HCT116 (cell line): ENCODE data around the gene LINS1. TPM values are rescaled to one million over a fixed set of nuclear protein-coding genes. Genes with fewer than 3 reads are reported as not detected.

Experiments
- ATAC-seq: fragments of 200-7000 bp; cut with Tn5 transposase; 2 replicates; pipeline ENCODE4 v1.9.1; 2020; ENCODE audit warnings: mild to moderate bottlenecking, moderate library complexity
- BruUV-seq: library from RNA; stranded (reverse); fragments of 400-500 nt; replicated peaks from 2 replicates; lab custom pipeline; 2021; lab: Mats Ljungman, UMichigan
- CTCF ChIA-PET: fragments of 300-600 bp; sonication (Branson Sonifier 250); formaldehyde crosslinking; loops from one replicate; lab custom pipeline; 2021; ENCODE audit warnings: antibody characterized with exemption; lab: Charles Lee
- POLR2A ChIA-PET: fragments of 300-600, 350-600 bp; sonication (Branson Sonifier 250); formaldehyde crosslinking; loops from one replicate; lab custom pipeline; 2021; ENCODE audit warnings: antibody characterized with exemption; lab: Charles Lee
- RAD21 ChIA-PET, 2 experiments: fragments of 300-600 bp; sonication (Branson Sonifier 250); formaldehyde crosslinking; loops; one replicate each; lab custom pipeline; 2023; ENCODE audit warnings: low total read pairs in 2 of 2; ENCODE audit not compliant: uncharacterized antibody in 2 of 2, unreplicated experiment in 2 of 2, low non-redundant PET in 1 of 2; lab: Charles Lee
- DNase-seq: peaks from one replicate; pipeline ENCODE4 v3.0.0-alpha.2; 2010; ENCODE audit warnings: low read depth, low spot score
- H2AFZ ChIP-seq: fragments of 200-600 bp; shearing (Covaris generic), sonication (generic); 2 replicates; pipeline ENCODE4 v1.6.1; 2017; ENCODE audit warnings: low read depth, mixed run types, mixed read lengths, antibody characterized with exemption, low read length; ENCODE audit not compliant: poor library complexity, severe bottlenecking
- H3K27ac ChIP-seq: 2 replicates; pipeline ENCODE4 v1.5.1; 2012; ENCODE audit warnings: low read depth, low read length
- H3K27me3 ChIP-seq: fragments of 200-600 bp; sonication (generic); 2 replicates; pipeline ENCODE4 v1.6.1; 2016; ENCODE audit warnings: mixed run types, low read length, mixed read lengths; ENCODE audit not compliant: insufficient read depth
- H3K36me3 ChIP-seq, 2 experiments: fragments of 200-500 bp in 1 of 2; fragments of 200-600 bp in 1 of 2; sonication (Bioruptor generic) in 1 of 2; sonication (generic) in 1 of 2; 2 replicates each; pipeline versions ENCODE4 v1.5.1 to v1.6.1; 2014 to 2016; ENCODE audit warnings: low read length in 2 of 2, inconsistent platforms in 1 of 2, mixed read lengths in 1 of 2, mixed run types in 1 of 2; ENCODE audit not compliant: insufficient read depth in 2 of 2, control insufficient read depth in 1 of 2
- H3K4me1 ChIP-seq, 2 experiments: fragments of 200-600 bp in 1 of 2; sonication (generic) in 1 of 2; 2 replicates each; pipeline versions ENCODE4 v1.5.1 to v1.6.1; 2012 to 2017; ENCODE audit warnings: low read length in 2 of 2, inconsistent platforms in 1 of 2, mild to moderate bottlenecking in 1 of 2, mixed read lengths in 1 of 2, mixed run types in 1 of 2, moderate library complexity in 1 of 2; ENCODE audit not compliant: insufficient read depth in 2 of 2, control insufficient read depth in 1 of 2
- H3K4me2 ChIP-seq: fragments of 200-600 bp; sonication (generic); 2 replicates; pipeline ENCODE4 v1.6.1; 2017; ENCODE audit warnings: mixed run types, low read length, mixed read lengths
- H3K4me3 ChIP-seq, 2 experiments: fragments of 200-600 bp in 1 of 2; sonication (generic) in 1 of 2; replicated peaks in 1 of 2; 2 replicates each; pipeline ENCODE4 v1.5.1; 2011 to 2016; ENCODE audit warnings: low read length in 2 of 2, control low read depth in 1 of 2, low read depth in 1 of 2, mild to moderate bottlenecking in 1 of 2, mixed read lengths in 1 of 2, mixed run types in 1 of 2
- H3K79me2 ChIP-seq: fragments of 200-600 bp; sonication (generic); 2 replicates; pipeline ENCODE4 v1.6.1; 2017; ENCODE audit warnings: mild to moderate bottlenecking, mixed run types, low read length, moderate library complexity, mixed read lengths; ENCODE audit not compliant: insufficient read depth
- H3K9ac ChIP-seq: fragments of 200-600 bp; sonication (generic); 2 replicates; pipeline ENCODE4 v1.6.1; 2016; ENCODE audit warnings: low read length, mixed read lengths
- H3K9me2 ChIP-seq: fragments of 200-600 bp; sonication (generic), shearing (Covaris generic); 2 replicates; pipeline ENCODE4 v1.6.1; 2017; ENCODE audit warnings: mixed run types, mild to moderate bottlenecking, moderate library complexity; ENCODE audit not compliant: insufficient read depth
- H3K9me3 ChIP-seq, 2 experiments: fragments of 200-500 bp in 1 of 2; fragments of 200-600 bp in 1 of 2; sonication (Bioruptor generic) in 1 of 2; sonication (generic) in 1 of 2; 2 replicates each; pipeline ENCODE4 v1.6.1; 2014 to 2017; ENCODE audit warnings: low read length in 2 of 2, mixed read lengths in 2 of 2, inconsistent platforms in 1 of 2, low read depth in 1 of 2, mild to moderate bottlenecking in 1 of 2, mixed run types in 1 of 2, moderate library complexity in 1 of 2; ENCODE audit not compliant: control insufficient read depth in 1 of 2, insufficient read depth in 1 of 2
- H4K20me1 ChIP-seq: fragments of 200-600 bp; sonication (generic), shearing (Covaris generic); 2 replicates; pipeline ENCODE4 v1.6.1; 2017; ENCODE audit warnings: mixed run types, mild to moderate bottlenecking, moderate library complexity; ENCODE audit not compliant: insufficient read depth
- EGR1 ChIP-seq: IDR thresholded peaks from 2 replicates; pipeline ENCODE4 v1.6.1; 2012; ENCODE audit warnings: low read depth
- SIN3A ChIP-seq: IDR thresholded peaks from 2 replicates; pipeline ENCODE4 v1.6.1; 2012; ENCODE audit warnings: low read depth
- SP1 ChIP-seq: IDR thresholded peaks from 2 replicates; pipeline ENCODE4 v1.6.1; 2012; ENCODE audit warnings: low read depth
- intact Hi-C: fragments of 100-400 bp; cut with micrococcal nuclease; formaldehyde crosslinking; loops from 2 replicates; pipeline ENCODE4 v1.10.0; 2022
- total RNA-seq: library from RNA; stranded (reverse); gene quantifications from one replicate; pipeline ENCODE4 v1.2.1, GENCODE V29; 2021; ENCODE audit not compliant: unreplicated experiment
- TF ChIP-seq, protein P1 (sequence below): IDR thresholded peaks from 2 replicates; pipeline ENCODE4 v1.6.1; 2012; ENCODE audit warnings: low read depth
- TF ChIP-seq, protein P2 (sequence below), 3 experiments: fragments of 200-600 bp in 1 of 3; sonication (generic) in 1 of 3; IDR thresholded peaks in 2 of 3; conservative IDR thresholded peaks in 1 of 3; 2 replicates each; pipeline ENCODE4 v1.5.1; 2012 to 2017; ENCODE audit warnings: low read depth in 2 of 3, low read length in 2 of 3, antibody characterized with exemption in 1 of 3, borderline replicate concordance in 1 of 3, control low read depth in 1 of 3, mild to moderate bottlenecking in 1 of 3, mixed read lengths in 1 of 3, mixed run types in 1 of 3, moderate library complexity in 1 of 3; ENCODE audit not compliant: insufficient read depth in 1 of 3

LINS1 gene
- total RNA-seq, 1 experiment from 2014 or later: 14.7 TPM

DNA sequence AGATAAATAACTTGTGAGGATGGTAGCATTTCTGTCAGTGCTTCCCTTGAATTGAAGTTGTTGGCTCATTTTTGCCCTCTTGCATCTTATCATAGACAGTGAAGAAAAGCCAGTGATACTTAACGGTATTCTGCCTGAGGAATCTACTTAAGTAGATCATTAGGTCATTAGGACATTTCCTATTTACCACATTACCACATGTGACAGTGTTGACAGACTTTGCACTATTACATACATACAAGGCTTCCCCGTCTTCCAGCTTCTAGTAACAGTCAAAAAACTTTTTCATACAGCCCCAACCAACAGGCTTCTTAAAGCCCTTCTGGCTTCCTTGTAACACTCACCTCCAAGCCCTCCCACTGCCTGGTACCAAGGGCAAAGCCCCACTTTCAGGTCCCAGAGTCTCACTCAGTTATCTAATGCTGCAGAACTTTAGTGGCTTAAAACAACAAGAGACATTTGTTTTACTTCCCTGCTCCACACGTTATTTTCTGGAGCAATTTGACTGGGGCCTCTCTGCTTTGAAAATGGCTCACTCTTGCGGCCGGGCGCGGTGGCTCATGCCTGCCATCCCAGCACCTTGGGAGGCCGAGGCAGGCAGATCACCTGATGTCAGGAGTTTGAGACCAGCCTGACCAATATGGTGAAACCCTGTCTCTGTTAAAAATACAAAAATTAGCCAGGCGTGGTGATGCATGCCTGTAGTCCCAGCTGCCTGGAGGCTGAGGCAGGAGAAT lies 40.4 kb upstream of the LINS1 start:
- Histone ChIP-seq H3K9ac (no peak overlapping the region), H3K4me2 (no peak overlapping the region), H2AFZ (no peak overlapping the region), H4K20me1 (no peaks in the 10 kb centered on the region), H3K27me3 (no peaks in the 10 kb centered on the region), H3K4me1 (no peaks in the 10 kb centered on the region), H3K36me3 (no peaks in the 10 kb centered on the region), H3K9me3 (no peaks in the 10 kb centered on the region), H3K4me3 (no peak overlapping the region), H3K27ac (no peak overlapping the region), H3K79me2 (peaks cover 31% of the 10 kb centered on the region), H3K9me2 (no peaks in the 10 kb centered on the region)
- intact Hi-C loops: no loop called here
- ChIA-PET CTCF (interaction anchor here (1.2 kb wide), 1 partner anchor 10 kb away, joined by 7 read pairs; no protein-coding TSS in a partner anchor), RAD21 (no interaction called here), POLR2A (no interaction called here)
- no peak for ATAC-seq
- BruUV-seq: no TSS peak
- DNase-seq: no peak
- TF ChIP-seq EGR1 (no peak), SP1 (no peak), SIN3A (no peak)
- TF ChIP-seq, protein P1, sequence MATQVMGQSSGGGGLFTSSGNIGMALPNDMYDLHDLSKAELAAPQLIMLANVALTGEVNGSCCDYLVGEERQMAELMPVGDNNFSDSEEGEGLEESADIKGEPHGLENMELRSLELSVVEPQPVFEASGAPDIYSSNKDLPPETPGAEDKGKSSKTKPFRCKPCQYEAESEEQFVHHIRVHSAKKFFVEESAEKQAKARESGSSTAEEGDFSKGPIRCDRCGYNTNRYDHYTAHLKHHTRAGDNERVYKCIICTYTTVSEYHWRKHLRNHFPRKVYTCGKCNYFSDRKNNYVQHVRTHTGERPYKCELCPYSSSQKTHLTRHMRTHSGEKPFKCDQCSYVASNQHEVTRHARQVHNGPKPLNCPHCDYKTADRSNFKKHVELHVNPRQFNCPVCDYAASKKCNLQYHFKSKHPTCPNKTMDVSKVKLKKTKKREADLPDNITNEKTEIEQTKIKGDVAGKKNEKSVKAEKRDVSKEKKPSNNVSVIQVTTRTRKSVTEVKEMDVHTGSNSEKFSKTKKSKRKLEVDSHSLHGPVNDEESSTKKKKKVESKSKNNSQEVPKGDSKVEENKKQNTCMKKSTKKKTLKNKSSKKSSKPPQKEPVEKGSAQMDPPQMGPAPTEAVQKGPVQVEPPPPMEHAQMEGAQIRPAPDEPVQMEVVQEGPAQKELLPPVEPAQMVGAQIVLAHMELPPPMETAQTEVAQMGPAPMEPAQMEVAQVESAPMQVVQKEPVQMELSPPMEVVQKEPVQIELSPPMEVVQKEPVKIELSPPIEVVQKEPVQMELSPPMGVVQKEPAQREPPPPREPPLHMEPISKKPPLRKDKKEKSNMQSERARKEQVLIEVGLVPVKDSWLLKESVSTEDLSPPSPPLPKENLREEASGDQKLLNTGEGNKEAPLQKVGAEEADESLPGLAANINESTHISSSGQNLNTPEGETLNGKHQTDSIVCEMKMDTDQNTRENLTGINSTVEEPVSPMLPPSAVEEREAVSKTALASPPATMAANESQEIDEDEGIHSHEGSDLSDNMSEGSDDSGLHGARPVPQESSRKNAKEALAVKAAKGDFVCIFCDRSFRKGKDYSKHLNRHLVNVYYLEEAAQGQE: no peak
- TF ChIP-seq, protein P2, sequence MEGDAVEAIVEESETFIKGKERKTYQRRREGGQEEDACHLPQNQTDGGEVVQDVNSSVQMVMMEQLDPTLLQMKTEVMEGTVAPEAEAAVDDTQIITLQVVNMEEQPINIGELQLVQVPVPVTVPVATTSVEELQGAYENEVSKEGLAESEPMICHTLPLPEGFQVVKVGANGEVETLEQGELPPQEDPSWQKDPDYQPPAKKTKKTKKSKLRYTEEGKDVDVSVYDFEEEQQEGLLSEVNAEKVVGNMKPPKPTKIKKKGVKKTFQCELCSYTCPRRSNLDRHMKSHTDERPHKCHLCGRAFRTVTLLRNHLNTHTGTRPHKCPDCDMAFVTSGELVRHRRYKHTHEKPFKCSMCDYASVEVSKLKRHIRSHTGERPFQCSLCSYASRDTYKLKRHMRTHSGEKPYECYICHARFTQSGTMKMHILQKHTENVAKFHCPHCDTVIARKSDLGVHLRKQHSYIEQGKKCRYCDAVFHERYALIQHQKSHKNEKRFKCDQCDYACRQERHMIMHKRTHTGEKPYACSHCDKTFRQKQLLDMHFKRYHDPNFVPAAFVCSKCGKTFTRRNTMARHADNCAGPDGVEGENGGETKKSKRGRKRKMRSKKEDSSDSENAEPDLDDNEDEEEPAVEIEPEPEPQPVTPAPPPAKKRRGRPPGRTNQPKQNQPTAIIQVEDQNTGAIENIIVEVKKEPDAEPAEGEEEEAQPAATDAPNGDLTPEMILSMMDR (IDR thresholded peaks at IDR 0.05 in 2 of 3, conservative IDR thresholded peaks at IDR 0.05 in 1 of 3; ENCODE audit: borderline replicate concordance in 1 of 3, insufficient read depth in 1 of 3, low read depth in 2 of 3, low read length in 2 of 3): no peak
